GM18499 (cell line): ENCODE data around the gene SERP2.

Experiments used
- ATAC-seq: cut with Tn5 transposase; IDR thresholded peaks from one replicate; pipeline ENCODE4 v1.9.1; 2021; ENCODE audit warnings: moderate number of reproducible peaks; ENCODE audit not compliant: insufficient read depth, unreplicated experiment

Gene SERP2

DNA sequence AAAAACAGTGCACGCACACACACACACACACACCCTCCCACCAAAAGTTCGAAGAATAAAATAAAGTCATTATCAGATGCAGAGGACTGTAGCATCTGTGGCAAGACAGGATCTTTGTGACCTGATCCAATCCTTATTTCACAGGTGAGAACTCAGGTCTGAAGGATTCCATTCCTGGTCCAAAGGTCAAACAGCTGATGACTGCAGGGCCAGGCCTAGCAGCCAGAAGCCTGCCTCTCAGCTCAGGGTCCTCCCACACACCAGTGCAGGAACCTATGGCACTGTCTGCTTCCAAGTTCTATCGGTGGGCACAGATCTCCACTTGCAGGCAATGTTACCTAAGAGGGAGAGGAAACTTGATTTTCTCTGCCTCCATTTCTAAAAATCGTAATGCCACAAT, 57.5 kb downstream of the SERP2 start:
- no peak for ATAC-seq

DNA sequence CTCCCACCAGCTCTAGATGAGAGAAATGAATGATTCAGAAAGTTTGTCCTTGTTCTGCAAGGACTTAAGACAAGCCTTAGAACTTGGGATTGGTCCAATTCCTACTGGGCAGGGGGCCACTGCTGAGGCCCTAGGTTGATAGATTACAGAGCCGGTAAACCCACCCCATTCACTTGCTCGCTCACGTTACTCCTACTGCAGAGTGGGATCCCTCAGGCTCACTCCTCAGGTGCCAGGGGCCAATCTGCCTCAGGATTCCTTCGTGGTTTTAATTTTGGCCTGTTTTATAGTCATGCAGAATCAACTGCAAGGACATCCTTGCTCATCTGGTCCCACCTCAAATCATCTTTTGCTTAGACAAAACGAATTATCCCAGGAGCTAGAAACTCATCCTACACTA, 59.0 kb downstream of the SERP2 start:
- no peak for ATAC-seq

DNA sequence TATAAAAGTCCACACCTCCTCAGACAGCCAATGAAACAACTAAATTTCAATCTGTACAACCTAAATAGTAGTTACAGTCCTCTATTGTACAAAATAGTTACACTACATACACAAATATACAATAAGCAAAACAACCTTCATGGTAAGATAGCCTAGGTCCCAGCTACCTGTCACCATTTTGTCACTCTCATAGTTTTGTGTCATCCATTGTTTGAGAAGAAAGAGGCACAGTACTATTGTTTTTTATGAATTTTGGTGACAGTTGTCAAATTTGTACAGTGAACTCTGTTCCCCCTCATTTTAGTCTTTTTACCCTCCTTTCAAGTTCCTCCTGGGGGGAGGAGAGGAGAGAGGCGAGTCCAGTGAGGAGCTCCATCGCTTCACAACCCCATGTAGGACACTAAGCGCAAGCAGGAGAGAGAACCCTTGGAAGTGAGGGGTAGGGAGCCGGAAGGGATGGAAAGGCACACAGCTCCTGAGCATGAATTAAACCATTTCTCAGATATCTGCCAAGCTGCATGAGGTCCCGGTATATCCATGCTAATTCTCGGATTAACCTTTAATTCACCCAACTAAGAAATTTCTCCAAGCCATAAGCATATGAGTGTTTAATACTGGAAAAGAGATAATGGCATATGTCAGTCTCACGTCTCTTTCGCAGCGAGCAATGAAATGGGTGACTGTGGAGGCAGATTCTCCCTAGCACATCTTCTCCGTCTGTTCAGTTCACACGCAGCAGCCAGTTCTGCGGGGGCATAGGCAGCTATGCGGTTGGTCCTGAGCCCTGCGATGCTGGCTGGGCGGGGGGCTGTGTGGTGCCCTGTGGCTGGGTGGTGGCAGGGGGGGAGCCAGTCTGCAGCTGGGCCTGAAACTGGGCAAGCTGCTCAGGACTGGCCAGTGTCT, 60.5 kb downstream of the SERP2 start:
- no peak for ATAC-seq

DNA sequence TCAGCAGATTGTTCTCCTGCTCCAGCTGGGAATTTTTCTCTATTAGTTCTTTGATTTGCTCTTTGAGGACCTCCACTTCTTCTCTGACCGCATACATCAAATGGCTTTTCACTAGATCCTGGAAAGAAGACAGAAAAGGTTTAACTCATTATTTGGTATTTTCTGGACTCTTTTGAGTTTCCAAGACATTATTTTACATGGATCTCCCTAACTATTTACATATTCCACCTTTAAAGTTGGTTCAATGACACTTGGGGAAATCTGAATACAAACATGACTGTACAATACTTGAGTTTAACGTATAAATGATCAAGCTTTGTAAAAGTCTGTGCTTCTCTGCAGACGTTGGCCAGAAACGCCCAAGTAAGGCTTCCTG, 61.1 kb downstream of the SERP2 start:
- ATAC-seq: no peak

DNA sequence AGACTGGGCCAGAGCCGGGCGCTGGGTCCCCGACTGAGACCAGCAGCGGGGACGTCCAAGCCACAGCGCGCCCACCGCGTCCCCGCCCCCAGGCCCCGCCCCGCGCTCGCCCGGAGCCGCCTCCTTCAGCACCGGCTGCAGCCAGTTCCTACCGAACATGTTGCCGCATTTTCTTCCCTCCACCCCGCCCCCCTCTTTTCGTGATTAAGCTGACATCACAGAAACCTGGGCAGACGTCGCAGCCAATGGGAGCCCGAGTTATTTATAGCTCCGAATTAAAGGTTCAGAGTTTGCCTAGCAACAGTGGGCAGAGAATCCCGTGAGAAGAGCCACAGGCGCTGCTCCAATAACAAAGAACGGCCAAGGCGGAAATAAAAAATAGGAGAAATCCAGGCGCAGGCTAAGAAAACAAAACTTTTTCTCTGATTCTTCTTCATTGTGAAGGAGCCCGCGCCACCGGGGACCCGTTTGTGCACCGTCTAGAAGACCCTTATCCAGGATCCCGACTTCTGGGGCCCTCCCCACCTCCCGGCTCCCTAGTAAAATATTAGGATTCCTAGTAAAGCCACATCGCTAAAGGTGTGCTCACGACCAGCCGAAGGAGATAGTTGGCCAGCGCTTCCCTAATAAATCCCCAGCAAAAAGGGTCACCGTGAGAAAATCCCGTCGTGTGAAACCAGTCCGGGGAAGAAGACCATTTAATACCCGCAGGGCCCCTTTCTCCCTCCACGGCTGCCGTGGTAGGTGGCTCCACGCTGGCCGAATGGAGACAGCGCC, 61.7 kb downstream of the SERP2 start:
- no peak for ATAC-seq

DNA sequence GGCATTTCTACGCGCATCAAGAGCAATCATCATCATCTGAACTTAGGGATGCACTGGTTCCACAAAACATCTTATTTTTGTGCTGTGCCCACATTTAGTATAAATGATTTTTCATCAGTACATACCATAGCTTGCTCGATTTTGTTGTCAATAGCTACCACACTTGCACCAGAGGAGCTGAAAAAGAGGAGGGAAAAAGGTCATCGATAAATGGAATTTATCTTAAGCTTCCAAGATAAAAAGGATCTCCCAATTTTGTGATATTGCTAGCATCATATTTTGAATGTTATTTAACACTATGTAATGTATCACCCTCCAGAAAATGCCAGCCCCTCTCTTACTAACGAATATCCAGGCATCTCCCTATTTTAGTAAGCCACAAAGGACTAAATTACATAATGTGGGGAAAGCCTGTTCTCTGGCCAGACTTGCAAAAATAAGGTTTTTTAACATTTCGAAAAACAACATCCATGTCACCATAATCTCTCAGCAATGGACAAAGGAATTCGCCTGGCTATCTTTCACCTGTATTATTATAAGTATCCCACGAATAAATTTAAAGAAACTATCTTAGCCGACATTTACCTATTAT, 62.4 kb downstream of the SERP2 start:
- ATAC-seq: no peak

DNA sequence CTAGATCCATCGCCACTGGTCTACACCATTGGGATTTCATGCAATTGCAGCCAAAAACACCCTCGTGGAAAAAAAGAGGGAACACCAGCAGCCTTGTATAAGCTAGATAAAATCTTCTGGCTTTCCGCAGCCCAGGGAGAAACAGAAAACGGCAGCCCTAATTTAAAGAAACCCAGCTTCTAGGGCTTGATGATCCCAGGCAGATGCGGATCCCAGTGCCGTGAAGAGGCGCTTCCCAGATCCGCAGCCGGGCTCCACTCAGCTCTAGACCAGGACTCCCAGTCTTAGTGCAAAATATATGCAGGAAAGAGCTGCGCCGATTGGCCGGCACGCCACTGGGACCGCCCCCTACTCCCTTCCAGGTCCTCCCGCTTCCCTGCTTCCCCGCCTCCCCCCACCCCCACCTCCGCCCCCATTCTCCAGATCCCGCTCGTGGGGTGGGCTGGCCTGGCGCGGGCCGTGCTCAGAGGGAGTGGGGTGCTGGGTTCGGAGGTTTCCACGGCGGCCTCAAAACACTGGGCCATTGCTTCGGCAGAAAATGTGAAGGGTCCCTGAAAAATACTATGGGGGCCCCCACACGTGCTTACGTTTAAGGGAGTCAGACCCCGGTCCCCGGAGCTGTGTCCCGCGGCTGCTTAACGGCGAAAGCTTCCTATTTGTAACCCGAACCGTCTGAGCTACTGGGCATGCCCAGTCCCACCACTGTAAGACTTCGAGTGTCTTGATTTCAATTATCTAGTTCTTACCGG, 63.1 kb downstream of the SERP2 start:
- ATAC-seq: no peak

DNA sequence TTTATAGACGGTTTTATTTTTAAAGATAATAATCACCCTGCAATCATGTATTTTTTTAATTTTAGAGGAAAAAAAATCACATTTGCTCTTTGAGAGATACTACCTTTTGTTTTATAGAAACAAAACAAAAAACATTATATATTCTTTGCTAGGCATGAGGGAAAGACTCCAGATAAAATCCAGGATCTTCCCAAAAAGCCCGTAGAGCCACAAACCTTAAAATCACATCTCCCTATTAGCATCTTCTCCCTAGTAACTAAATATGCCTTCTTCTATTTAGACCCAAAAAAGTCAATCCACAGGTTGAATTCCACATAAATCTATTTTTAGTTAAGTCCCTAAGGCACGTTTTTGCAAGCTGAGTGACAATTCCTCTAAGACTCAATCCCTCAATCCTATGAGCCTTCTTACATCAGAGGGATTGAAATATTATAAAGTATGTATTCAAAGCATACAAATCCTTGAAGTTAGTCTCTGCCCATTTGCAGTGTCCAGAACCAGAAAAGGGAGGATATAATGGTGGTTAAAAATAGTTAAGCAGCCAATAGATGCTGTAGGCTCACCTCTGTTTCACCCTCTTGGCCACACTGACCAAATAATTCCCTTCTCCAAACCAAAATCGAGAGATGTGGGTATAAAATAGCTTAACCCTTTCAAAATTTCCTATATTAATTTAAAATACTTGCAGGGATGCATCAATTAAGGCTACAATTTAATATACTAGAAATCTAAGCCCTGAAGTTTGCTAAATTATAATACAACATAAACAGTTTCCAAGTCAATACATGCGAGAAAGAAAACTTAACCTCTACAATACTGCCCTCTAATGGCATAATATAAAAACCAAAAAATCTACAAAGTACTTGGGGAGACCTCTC, 64.0 kb downstream of the SERP2 start:
- ATAC-seq: no peak

DNA sequence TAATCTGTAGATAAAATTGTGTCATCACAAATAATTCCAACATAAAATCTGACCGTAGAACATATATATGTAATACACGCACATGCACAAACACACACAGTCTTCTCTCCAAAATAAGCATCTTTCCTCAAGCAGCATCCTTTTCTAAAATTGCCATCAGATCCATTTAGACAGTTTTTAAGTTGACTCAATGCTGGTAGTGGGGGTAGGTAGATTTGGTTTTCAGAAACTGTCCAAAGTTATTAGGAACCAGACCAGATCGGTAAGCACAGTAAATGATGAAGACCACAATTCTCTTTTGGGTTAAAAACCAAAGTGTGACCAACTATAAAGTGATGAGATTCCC, 64.6 kb downstream of the SERP2 start:
- no peak for ATAC-seq

DNA sequence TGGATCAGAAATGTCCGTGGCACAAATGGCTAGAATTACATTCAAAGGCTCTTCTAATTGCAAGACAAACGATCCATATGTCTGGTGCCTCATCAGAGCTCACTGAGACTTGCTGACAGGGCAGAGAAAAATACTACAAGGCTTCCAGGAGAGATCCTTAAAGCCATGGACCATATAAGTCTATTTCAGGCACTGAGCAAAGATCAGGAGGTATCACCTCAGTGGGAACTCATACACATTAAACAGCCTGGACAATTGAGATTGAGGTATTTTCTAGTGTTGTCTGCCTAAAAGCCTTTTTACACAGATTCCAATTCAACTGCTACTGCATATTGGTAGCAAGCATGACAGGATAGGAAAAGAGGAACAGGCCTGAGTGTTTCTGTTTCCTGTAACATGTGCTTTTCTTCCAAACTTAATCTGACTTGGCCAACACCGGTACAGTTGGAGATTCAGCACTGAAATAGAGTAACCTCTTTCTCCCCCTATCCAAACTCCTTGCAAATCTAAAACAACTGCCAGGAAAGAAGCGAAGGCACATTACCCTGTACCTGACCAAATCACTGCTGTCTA, 65.9 kb downstream of the SERP2 start:
- ATAC-seq: no peak

DNA sequence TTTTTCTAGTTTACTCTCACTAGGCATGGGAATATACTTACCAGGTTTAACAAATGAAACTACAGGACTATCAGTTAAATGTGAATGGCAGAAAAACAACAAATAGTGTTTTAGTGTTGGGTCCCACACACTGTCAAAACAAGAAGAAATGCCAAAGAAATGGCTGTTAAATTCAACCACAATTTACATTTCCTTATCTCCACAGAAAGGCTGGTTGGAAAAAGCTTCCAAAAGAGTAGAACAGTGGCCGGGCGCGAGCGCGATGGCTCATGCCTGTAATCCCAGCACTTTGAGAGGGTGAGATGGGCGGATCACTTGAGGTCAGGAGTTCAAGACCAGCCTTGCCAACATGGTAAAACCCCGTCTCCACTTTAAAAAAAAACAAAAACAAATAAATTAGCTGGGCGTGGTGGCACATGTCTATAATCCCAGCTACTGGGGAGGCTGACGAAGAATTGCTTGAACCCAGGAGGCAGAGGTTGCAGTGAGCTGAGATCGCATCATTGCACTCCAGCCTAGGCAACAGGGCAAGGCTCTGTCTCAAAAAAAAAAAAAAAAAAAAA, 66.5 kb downstream of the SERP2 start:
- no peak for ATAC-seq
